ENCODE measurements around the gene CLEC1A. TPM values are rescaled to one million over a fixed set of nuclear protein-coding genes. Genes with fewer than 3 reads are reported as not detected.

CLEC1A gene
- total RNA-seq, 1 experiment from 2014 or later = 0.41 TPM

- no peak for ATAC-seq
- Histone ChIP-seq H3K27me3 (ENCODE audit: control insufficient read depth, insufficient read depth, low read length) (no peaks in the 10 kb centered on the region), H3K9me3 (ENCODE audit: control insufficient read depth, insufficient read depth, low read depth, low read length) (no peaks in the 10 kb centered on the region), H3K36me3 (ENCODE audit: control insufficient read depth, insufficient read depth, low read length) (no peaks in the 10 kb centered on the region), H3K27ac (ENCODE audit: low read length) (no peak overlapping the region), H3K4me1 (ENCODE audit: control insufficient read depth, insufficient read depth, low read length) (no peaks in the 10 kb centered on the region), H3K4me3 (ENCODE audit: low read depth in 2 of 2, low read length in 2 of 2) (no peak overlapping the region)
- ChIA-PET CTCF (interaction anchor here (0.6 kb wide), 1 partner anchor 169 kb away, joined by 7 read pairs; no protein-coding TSS in a partner anchor), POLR2A (no interaction called here)
- BruUV-seq (replicated peaks) = no TSS peak
- intact Hi-C loops (cut with micrococcal nuclease; ENCODE audit: unreplicated experiment) (no loop called here), in situ Hi-C loops (cut with HindIII; ENCODE audit: low pct_unique_long_range_greater_than_20kb, low sequenced_read_pairs) (no loop called here)
- no peak for TF ChIP-seq CTCF (IDR thresholded peaks at IDR 0.05)
- no peak for DNase-seq (ENCODE audit: low read depth, low spot score)
These were observed 12.4 kb downstream of the CLEC1A start for GRCh38 chr12:10086387-10086786.

- ChIA-PET CTCF (interaction anchor here (0.6 kb wide), 1 partner anchor 29 kb away, joined by 5 read pairs; no protein-coding TSS in a partner anchor), POLR2A (no interaction called here)
- Histone ChIP-seq H3K4me1 (ENCODE audit: control insufficient read depth, insufficient read depth, low read length) (no peaks in the 10 kb centered on the region), H3K27ac (ENCODE audit: low read length) (no peak overlapping the region), H3K27me3 (ENCODE audit: control insufficient read depth, insufficient read depth, low read length) (no peaks in the 10 kb centered on the region), H3K4me3 (ENCODE audit: low read depth in 2 of 2, low read length in 2 of 2) (no peak overlapping the region), H3K9me3 (ENCODE audit: control insufficient read depth, insufficient read depth, low read depth, low read length) (no peaks in the 10 kb centered on the region), H3K36me3 (ENCODE audit: control insufficient read depth, insufficient read depth, low read length) (no peaks in the 10 kb centered on the region)
- in situ Hi-C loops (cut with HindIII; ENCODE audit: low pct_unique_long_range_greater_than_20kb, low sequenced_read_pairs) = no loop called here
- no peak for DNase-seq (ENCODE audit: low read depth, low spot score)
- intact Hi-C loops (cut with micrococcal nuclease; ENCODE audit: unreplicated experiment) = no loop called here
- TF ChIP-seq TCF7L2 (IDR thresholded peaks at IDR 0.05; ENCODE audit: low read depth, low read length) = no peak
- TF ChIP-seq POLR2AphosphoS5 (IDR thresholded peaks at IDR 0.05; ENCODE audit: low read depth, low read length) = no peak
- TF ChIP-seq SIN3A (IDR thresholded peaks at IDR 0.05; ENCODE audit: borderline replicate concordance, insufficient read depth, low read depth, low read length) = no peak
- no peak for TF ChIP-seq CTCF (IDR thresholded peaks at IDR 0.05)
- no peak for TF ChIP-seq REST (IDR thresholded peaks at IDR 0.05; ENCODE audit: insufficient read depth in 1 of 2, low read depth in 2 of 2, low read length in 1 of 2)
- BruUV-seq (replicated peaks) = no TSS peak
- no peak for ATAC-seq
These were observed 14.1 kb downstream of the CLEC1A start for GRCh38 chr12:10084733-10085132.
